Astrocyte (in vitro differentiated cells and primary cell): Measurements from ENCODE around the gene EID2B. TPM values are rescaled to one million over a fixed set of nuclear protein-coding genes. Genes with fewer than 3 reads are reported as not detected.

Experiments used
- DNase-seq: peaks from one replicate; pipeline ENCODE4 v3.0.0-alpha.2; 2010; ENCODE audit warnings: low read depth
- FAIRE-seq: peaks from 2 replicates; lab custom pipeline; 2011; peaks lifted over from hg19 to GRCh38; lab: Jason Lieb, UNC
- H2AFZ ChIP-seq: 2 replicates; pipeline ENCODE4 v1.6.0; 2012; ENCODE audit warnings: low read depth, low read length, inconsistent platforms
- H3K27ac ChIP-seq: 2 replicates; pipeline ENCODE4 v1.5.1; 2011; ENCODE audit warnings: low read depth, low read length, inconsistent platforms
- H3K27me3 ChIP-seq: 2 replicates; pipeline ENCODE4 v1.6.0; 2011; ENCODE audit warnings: low read length, inconsistent platforms; ENCODE audit not compliant: insufficient read depth
- H3K36me3 ChIP-seq: 2 replicates; pipeline ENCODE4 v1.5.1; 2011; ENCODE audit warnings: low read length, inconsistent platforms; ENCODE audit not compliant: insufficient read depth
- H3K4me1 ChIP-seq: 2 replicates; pipeline ENCODE4 v1.5.1; 2011; ENCODE audit warnings: low read length, inconsistent platforms; ENCODE audit not compliant: insufficient read depth
- H3K4me2 ChIP-seq: 2 replicates; pipeline ENCODE4 v1.6.0; 2012; ENCODE audit warnings: low read length, inconsistent platforms
- H3K4me3 ChIP-seq: 2 replicates; pipeline ENCODE4 v1.5.1; 2011; ENCODE audit warnings: low read depth, mild to moderate bottlenecking, low read length, inconsistent platforms; ENCODE audit not compliant: insufficient read depth
- H3K79me2 ChIP-seq: 2 replicates; pipeline ENCODE4 v1.6.0; 2012; ENCODE audit warnings: mild to moderate bottlenecking, low read length, inconsistent platforms; ENCODE audit not compliant: insufficient read depth
- H3K9ac ChIP-seq: 2 replicates; pipeline ENCODE4 v1.6.0; 2012; ENCODE audit warnings: mild to moderate bottlenecking, low read length, inconsistent platforms
- H3K9me3 ChIP-seq: 2 replicates; pipeline ENCODE4 v1.5.1; 2012; ENCODE audit warnings: low read depth, mild to moderate bottlenecking, low read length, inconsistent platforms; ENCODE audit not compliant: insufficient read depth
- H4K20me1 ChIP-seq: 2 replicates; pipeline ENCODE4 v1.6.0; 2012; ENCODE audit warnings: low read length, inconsistent platforms; ENCODE audit not compliant: insufficient read depth
- H3K27ac Mint-ChIP-seq: one replicate; pipeline ENCODE4 v1.8.0; 2021; ENCODE audit warnings: mild to moderate bottlenecking, mixed read lengths; ENCODE audit not compliant: unreplicated experiment
- H3K27me3 Mint-ChIP-seq: one replicate; pipeline ENCODE4 v1.8.0; 2021; ENCODE audit warnings: low read depth, mixed read lengths; ENCODE audit not compliant: unreplicated experiment
- H3K36me3 Mint-ChIP-seq: one replicate; pipeline ENCODE4 v1.8.0; 2021; ENCODE audit warnings: low read depth, mixed read lengths; ENCODE audit not compliant: unreplicated experiment
- H3K4me1 Mint-ChIP-seq: one replicate; pipeline ENCODE4 v1.8.0; 2021; ENCODE audit warnings: low read depth, mixed read lengths; ENCODE audit not compliant: unreplicated experiment
- H3K4me3 Mint-ChIP-seq: one replicate; pipeline ENCODE4 v1.8.0; 2021; ENCODE audit warnings: mild to moderate bottlenecking, moderate library complexity, mixed read lengths; ENCODE audit not compliant: unreplicated experiment
- H3K9me3 Mint-ChIP-seq: one replicate; pipeline ENCODE4 v1.8.0; 2021; ENCODE audit warnings: mild to moderate bottlenecking, mixed read lengths; ENCODE audit not compliant: unreplicated experiment
- CTCF ChIP-seq: IDR thresholded peaks from 2 replicates; pipeline ENCODE4 v1.5.1; 2011; ENCODE audit warnings: low read depth, mild to moderate bottlenecking, inconsistent platforms, low read length, moderate library complexity; ENCODE audit not compliant: insufficient read depth
- EZH2 ChIP-seq: IDR thresholded peaks from 2 replicates; pipeline ENCODE4 v1.6.1; 2012; ENCODE audit warnings: mild to moderate bottlenecking, low read length, inconsistent platforms; ENCODE audit not compliant: insufficient read depth
- total RNA-seq: library from RNA; stranded (reverse); gene quantifications from 2 replicates; pipeline ENCODE4 v1.2.1, GENCODE V29; 2021

The EID2B gene
- total RNA-seq, 1 donor from 2014 or later, result 2.6 TPM

GRCh38 chr19:39539165-39539517 is 6.5 kb upstream of the EID2B start:
- H3K27me3 ChIP-seq, result no peaks in the 10 kb centered on the region
- peaks cover 13% of the 10 kb centered on the region for H4K20me1 ChIP-seq
- H3K36me3 Mint-ChIP-seq, result no peaks in the 10 kb centered on the region
- peaks cover 21% of the 10 kb centered on the region for H3K79me2 ChIP-seq
- H3K9ac ChIP-seq, result peak overlapping the region; percentile 96
- H3K27ac ChIP-seq, result peak overlapping the region; percentile 92
- H3K4me1 ChIP-seq, result peaks cover 14% of the 10 kb centered on the region
- H3K4me2 ChIP-seq, result peak overlapping the region; percentile 95
- peaks cover 2% of the 10 kb centered on the region for H3K27me3 Mint-ChIP-seq
- no peaks in the 10 kb centered on the region for H3K9me3 Mint-ChIP-seq
- no peaks in the 10 kb centered on the region for H3K36me3 ChIP-seq
- peak overlapping the region; percentile 89 for H3K4me3 ChIP-seq
- TF ChIP-seq CTCF, result no peak
- no peak for TF ChIP-seq EZH2
- H3K9me3 ChIP-seq, result no peaks in the 10 kb centered on the region
- FAIRE-seq, result no peak
- peaks cover 4% of the 10 kb centered on the region for H3K4me1 Mint-ChIP-seq
- H2AFZ ChIP-seq, result peak overlapping the region; percentile 90
- H3K27ac Mint-ChIP-seq, result peak overlapping the region; percentile 97
- DNase-seq, result peak; percentile 63
- peak overlapping the region; percentile 96 for H3K4me3 Mint-ChIP-seq

- peaks cover 30% of the 10 kb centered on the region for H3K79me2 ChIP-seq
- peaks cover 3% of the 10 kb centered on the region for H3K27me3 Mint-ChIP-seq
- no peak overlapping the region for H3K4me3 ChIP-seq
- no peak overlapping the region for H3K27ac ChIP-seq
- no peak overlapping the region for H3K9ac ChIP-seq
- H3K4me3 Mint-ChIP-seq, result no peak overlapping the region
- FAIRE-seq, result no peak
- H3K27ac Mint-ChIP-seq, result no peak overlapping the region
- H3K27me3 ChIP-seq, result no peaks in the 10 kb centered on the region
- no peaks in the 10 kb centered on the region for H3K9me3 ChIP-seq
- TF ChIP-seq CTCF (no peak), EZH2 (no peak)
- H2AFZ ChIP-seq, result no peak overlapping the region
- H3K9me3 Mint-ChIP-seq, result no peaks in the 10 kb centered on the region
- H3K4me1 Mint-ChIP-seq, result peaks cover 11% of the 10 kb centered on the region
- H4K20me1 ChIP-seq, result peaks cover 20% of the 10 kb centered on the region
- no peak overlapping the region for H3K4me2 ChIP-seq
- peaks cover 7% of the 10 kb centered on the region for H3K4me1 ChIP-seq
- DNase-seq, result no peak
- no peaks in the 10 kb centered on the region for H3K36me3 ChIP-seq
- H3K36me3 Mint-ChIP-seq, result peaks cover 2% of the 10 kb centered on the region
Measured at GRCh38 chr19:39533791-39534190, 1.1 kb upstream of the EID2B start.

- Histone ChIP-seq H3K27me3 (no peaks in the 10 kb centered on the region), H2AFZ (peak overlapping the region; percentile 37), H3K79me2 (peaks cover 23% of the 10 kb centered on the region), H3K4me3 (no peak overlapping the region), H3K36me3 (no peaks in the 10 kb centered on the region), H4K20me1 (peaks cover 13% of the 10 kb centered on the region), H3K9ac (no peak overlapping the region), H3K4me1 (no peaks in the 10 kb centered on the region), H3K27ac (no peak overlapping the region), H3K4me2 (peak overlapping the region; percentile 43), H3K9me3 (no peaks in the 10 kb centered on the region)
- Mint-ChIP-seq H3K27ac (no peak overlapping the region), H3K4me3 (peak overlapping the region; percentile 98), H3K4me1 (peaks cover 6% of the 10 kb centered on the region), H3K27me3 (peaks cover 3% of the 10 kb centered on the region), H3K9me3 (no peaks in the 10 kb centered on the region), H3K36me3 (peaks cover 2% of the 10 kb centered on the region)
- DNase-seq (no peak), FAIRE-seq (no peak)
- TF ChIP-seq EZH2 (no peak), CTCF (no peak)
Measured at GRCh38 chr19:39533003-39533512, 406 bp upstream of the EID2B start.
